Psoas muscle (tissue), 8 donors: ENCODE data around the gene TTF2. TPM values are rescaled to one million over a fixed set of nuclear protein-coding genes. Genes with fewer than 3 reads are reported as not detected.

Source experiments
- ATAC-seq, 4 donors: fragments of 200-7000 bp; cut with Tn5 transposase; one replicate each; pipeline ENCODE4 v1.9.1; 2020; ENCODE audit warnings: moderate library complexity in 3 of 4, mild to moderate bottlenecking in 2 of 4
- DNase-seq, 2 donors: peaks; one replicate each; pipeline ENCODE4 v3.0.0-alpha.2; 2020
- H3K27ac ChIP-seq: fragments of 200-600 bp; one replicate; pipeline ENCODE4 v1.8.0; 2022
- H3K27me3 ChIP-seq, 3 donors: fragments of 200-600 bp in 1 of 3; one replicate each; pipeline versions ENCODE4 v1.6.1 to v1.8.0; 2013 to 2022; ENCODE audit warnings: low read length in 2 of 3, mild to moderate bottlenecking in 2 of 3, moderate library complexity in 1 of 3; ENCODE audit not compliant: insufficient read depth in 3 of 3
- H3K36me3 ChIP-seq, 2 donors: fragments of 200-600 bp in 1 of 2; one replicate each; pipeline versions ENCODE4 v1.6.1 to v1.8.0; 2013 to 2022; ENCODE audit warnings: low read depth in 1 of 2, mild to moderate bottlenecking in 1 of 2, moderate library complexity in 1 of 2; ENCODE audit not compliant: insufficient read depth in 1 of 2
- H3K4me1 ChIP-seq: fragments of 200-600 bp; one replicate; pipeline ENCODE4 v1.8.0; 2022
- H3K4me3 ChIP-seq: fragments of 200-600 bp; one replicate; pipeline ENCODE4 v1.8.0; 2022; ENCODE audit warnings: mild to moderate bottlenecking
- H3K9me3 ChIP-seq: fragments of 200-600 bp; one replicate; pipeline ENCODE4 v1.8.0; 2022
- CTCF ChIP-seq: fragments of 200-600 bp; IDR thresholded peaks from one replicate; pipeline ENCODE4 v1.8.0; 2022; ENCODE audit warnings: antibody characterized with exemption
- WGBS, 3 donors: extraction: QIAGEN DNeasy Blood & Tissue Kit; methylation state at CpG; one replicate each; pipeline versions ENCODE4 v1.1.6 to v1.1.7; 2013; 5-methylcytosine and 5-hydroxymethylcytosine counted together
- intact Hi-C, 2 donors: fragments of 100-400 bp; cut with DNase I; formaldehyde crosslinking; loops; one replicate each; pipeline versions ENCODE4 v1.11.0 to v1.14.2; 2022
- polyA plus RNA-seq, 3 donors: library from polyadenylated mRNA; stranded (reverse); fragments of 200-250 nt; gene quantifications; one replicate each; pipeline ENCODE4 v1.2.3, GENCODE V29; 2013
- total RNA-seq, 4 donors: library from RNA; stranded (reverse); fragmentation: NEBNext Ultra II Directional in 2 of 4; extraction: Animal tissue kit (Norgen Biotek cat#: 25700) in 2 of 4; gene quantifications; one replicate each; pipeline versions ENCODE4 v1.2.1 to v1.2.4, GENCODE V29; 2021 to 2023
- donor health status: healthy with polysubstance abuse.
- donor health status: DM: no; HTN: no; CAD: no; lungs with moderate emphysema.
- donor health status: Bipolar disorder and iron deficiency.
- donor health status: healthy.
- donor health status: DM: yes; HTN: yes; CAD: no.
- donor health status: DM: no; HTN: no; CAD: no.
- donor health status: DM: no; HTN: no; CAD: no.
- donor health status: DM: yes; HTN: yes; CAD: no.

The TTF2 gene
- total and polyA plus RNA-seq, 7 donors = 3.5 to 27.7 (median 14.3) TPM

- H3K36me3 ChIP-seq = peaks cover 0 to 9% of the 10 kb centered on the region in 2 donors
- H3K9me3 ChIP-seq = no peaks in the 10 kb centered on the region
- peak overlapping the region; percentile 29 for H3K4me3 ChIP-seq
- peak; percentile 62 to 81 for DNase-seq
- no peaks in the 10 kb centered on the region for H3K27me3 ChIP-seq
- ATAC-seq = peak; percentile 95 to 96 (median 96)
- H3K4me1 ChIP-seq = peaks cover 45% of the 10 kb centered on the region
- H3K27ac ChIP-seq = peak overlapping the region; percentile 98
- intact Hi-C loops = loop anchor here in 1 of 2 donors (1.0 kb wide), 1 partner anchor 29 kb away; no protein-coding TSS in a partner anchor
- no peak for TF ChIP-seq CTCF
- WGBS, 3 donors = 20 to 36% (median 20%) methylated on average over 7 of the region's 7 CpGs
These were observed 33.0 kb downstream of the TTF2 start for GRCh38 chr1:117093091-117093534.

GRCh38 chr1:117093870-117094621 is 33.9 kb downstream of the TTF2 start:
- intact Hi-C loops = loop anchor here in 1 of 2 donors (1.0 kb wide), 1 partner anchor 28 kb away; no protein-coding TSS in a partner anchor
- ATAC-seq = peak; percentile 66 to 82 (median 76)
- no peaks in the 10 kb centered on the region for H3K27me3 ChIP-seq
- TF ChIP-seq CTCF = peak; percentile 39
- H3K36me3 ChIP-seq = peaks cover 0 to 9% of the 10 kb centered on the region in 2 donors
- H3K4me3 ChIP-seq = no peak overlapping the region
- no peak for DNase-seq
- H3K9me3 ChIP-seq = no peaks in the 10 kb centered on the region
- peak overlapping the region; percentile 98 for H3K27ac ChIP-seq
- peaks cover 54% of the 10 kb centered on the region for H3K4me1 ChIP-seq
- 69 to 83% (median 73%) methylated on average over 6 of the region's 6 CpGs for WGBS, 3 donors

GRCh38 chr1:117094841-117095604 is 34.9 kb downstream of the TTF2 start:
- no peak for DNase-seq
- no peak for TF ChIP-seq CTCF
- WGBS, 3 donors = 79 to 89% (median 80%) methylated on average over 7 of the region's 7 CpGs
- Histone ChIP-seq H3K27me3 (no peaks in the 10 kb centered on the region), H3K4me1 (peaks cover 54% of the 10 kb centered on the region), H3K27ac (peak overlapping the region; percentile 98), H3K4me3 (no peak overlapping the region), H3K9me3 (no peaks in the 10 kb centered on the region), H3K36me3 (peaks cover 0 to 9% of the 10 kb centered on the region in 2 donors)
- no peak for ATAC-seq
- intact Hi-C loops = no loop called here

GRCh38 chr1:117096951-117097408 is 36.9 kb downstream of the TTF2 start:
- no peak overlapping the region for H3K27ac ChIP-seq
- WGBS, 3 donors = 39 to 91% (median 68%) methylated on average over 3 of the region's 3 CpGs
- peaks cover 48% of the 10 kb centered on the region for H3K4me1 ChIP-seq

More at GRCh38 chr1:117096951-117097408, 36.9 kb downstream of the TTF2 start:
- intact Hi-C loops = loop anchor here (2.0 kb wide), 2 partner anchors 14 to 20 kb away; no protein-coding TSS in a partner anchor
- no peak for TF ChIP-seq CTCF
- Histone ChIP-seq H3K4me3 (no peak overlapping the region), H3K36me3 (no peaks in the 10 kb centered on the region), H3K27me3 (no peaks in the 10 kb centered on the region), H3K9me3 (no peaks in the 10 kb centered on the region)
- ATAC-seq = no peak
- no peak for DNase-seq
